Osteoblast (primary cell): ENCODE results near the gene TIGAR. TPM values are rescaled to one million over a fixed set of nuclear protein-coding genes. Genes with fewer than 3 reads are reported as not detected.

Experiments
- DNase-seq: peaks from one replicate; pipeline ENCODE4 v3.0.0; 2011; ENCODE audit warnings: low spot score, mixed read lengths; ENCODE audit not compliant: insufficient read length; ENCODE audit errors: missing footprints
- H2AFZ ChIP-seq: 2 replicates; pipeline ENCODE4 v1.6.0; 2011; ENCODE audit warnings: mild to moderate bottlenecking, low read length
- H3K27ac ChIP-seq: 2 replicates; pipeline ENCODE4 v1.5.1; 2011; ENCODE audit warnings: mild to moderate bottlenecking, low read depth, low read length, moderate library complexity
- H3K27me3 ChIP-seq: 2 replicates; pipeline ENCODE4 v1.6.0; 2012; ENCODE audit warnings: mild to moderate bottlenecking, control low read depth, inconsistent platforms, low read length, moderate library complexity; ENCODE audit not compliant: insufficient read depth
- H3K36me3 ChIP-seq: 2 replicates; pipeline ENCODE4 v1.5.1; 2011; ENCODE audit warnings: mild to moderate bottlenecking, low read length, control low read depth, moderate library complexity; ENCODE audit not compliant: insufficient read depth
- H3K4me1 ChIP-seq: 2 replicates; pipeline ENCODE4 v1.5.1; 2011; ENCODE audit warnings: mild to moderate bottlenecking, low read length, control low read depth, moderate library complexity; ENCODE audit not compliant: insufficient read depth
- H3K4me2 ChIP-seq: 2 replicates; pipeline ENCODE4 v1.6.0; 2011; ENCODE audit warnings: mild to moderate bottlenecking, low read length; ENCODE audit not compliant: insufficient read depth
- H3K4me3 ChIP-seq: fragments of 200-600 bp; sonication (generic); 3 replicates; pipeline ENCODE4 v1.5.1; 2012; ENCODE audit warnings: mild to moderate bottlenecking, low read length, inconsistent platforms; ENCODE audit not compliant: insufficient read depth
- H3K79me2 ChIP-seq: 2 replicates; pipeline ENCODE4 v1.6.0; 2012; ENCODE audit warnings: mild to moderate bottlenecking, low read length, control low read depth, inconsistent platforms; ENCODE audit not compliant: insufficient read depth
- H3K9me3 ChIP-seq: 2 replicates; pipeline ENCODE4 v1.5.1; 2011; ENCODE audit warnings: low read depth, low read length, control low read depth
- H4K20me1 ChIP-seq: 2 replicates; pipeline ENCODE4 v1.6.0; 2012; ENCODE audit warnings: mild to moderate bottlenecking, low read length, control low read depth; ENCODE audit not compliant: insufficient read depth
- total RNA-seq: library from RNA; depleted of rRNA; stranded (reverse); fragments of >200 nt; gene quantifications from 2 replicates; pipeline ENCODE4 v1.2.3, GENCODE V29; 2012
- TF ChIP-seq, protein P1 (sequence below): IDR thresholded peaks from 2 replicates; pipeline ENCODE4 v1.5.1; 2011; ENCODE audit warnings: mild to moderate bottlenecking, low read depth, low read length, moderate library complexity; ENCODE audit errors: extremely low read depth

Gene TIGAR
- total RNA-seq, 1 donor: 11.6 TPM

DNA sequence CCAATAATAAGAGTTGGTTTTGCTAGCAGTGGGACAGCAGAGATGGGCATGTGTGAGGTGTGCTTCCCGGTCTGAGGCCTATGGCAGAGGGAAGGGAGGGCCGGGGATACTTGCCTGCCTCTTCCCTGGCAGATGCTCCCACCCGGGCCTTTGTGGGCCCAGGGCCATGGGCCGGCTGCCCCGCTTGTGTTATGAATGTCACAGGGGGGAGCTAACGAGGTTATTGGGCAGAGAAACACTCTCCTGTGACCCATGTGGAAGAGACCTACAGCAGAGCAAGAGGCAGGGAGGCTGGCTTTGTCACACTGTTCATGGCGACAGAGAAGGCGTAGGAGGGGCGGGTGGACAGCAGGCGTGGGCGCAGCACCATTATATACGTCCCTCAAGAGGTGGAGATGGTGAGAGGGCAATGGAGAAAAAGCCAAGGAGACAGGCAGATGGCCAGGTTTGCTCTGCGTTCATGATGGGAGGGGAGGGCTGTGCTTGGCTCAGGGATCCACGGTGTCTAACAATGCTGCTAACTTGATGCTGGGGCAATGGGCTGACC is 34.2 kb upstream of the TIGAR start:
- no peaks in the 10 kb centered on the region for H3K79me2 ChIP-seq
- H3K4me3 ChIP-seq: no peak overlapping the region
- H3K4me1 ChIP-seq: no peaks in the 10 kb centered on the region
- H3K9me3 ChIP-seq: no peaks in the 10 kb centered on the region
- H4K20me1 ChIP-seq: no peaks in the 10 kb centered on the region
- H3K27me3 ChIP-seq: no peaks in the 10 kb centered on the region
- no peak overlapping the region for H2AFZ ChIP-seq
- DNase-seq: no peak
- no peak overlapping the region for H3K4me2 ChIP-seq
- TF ChIP-seq, protein P1, sequence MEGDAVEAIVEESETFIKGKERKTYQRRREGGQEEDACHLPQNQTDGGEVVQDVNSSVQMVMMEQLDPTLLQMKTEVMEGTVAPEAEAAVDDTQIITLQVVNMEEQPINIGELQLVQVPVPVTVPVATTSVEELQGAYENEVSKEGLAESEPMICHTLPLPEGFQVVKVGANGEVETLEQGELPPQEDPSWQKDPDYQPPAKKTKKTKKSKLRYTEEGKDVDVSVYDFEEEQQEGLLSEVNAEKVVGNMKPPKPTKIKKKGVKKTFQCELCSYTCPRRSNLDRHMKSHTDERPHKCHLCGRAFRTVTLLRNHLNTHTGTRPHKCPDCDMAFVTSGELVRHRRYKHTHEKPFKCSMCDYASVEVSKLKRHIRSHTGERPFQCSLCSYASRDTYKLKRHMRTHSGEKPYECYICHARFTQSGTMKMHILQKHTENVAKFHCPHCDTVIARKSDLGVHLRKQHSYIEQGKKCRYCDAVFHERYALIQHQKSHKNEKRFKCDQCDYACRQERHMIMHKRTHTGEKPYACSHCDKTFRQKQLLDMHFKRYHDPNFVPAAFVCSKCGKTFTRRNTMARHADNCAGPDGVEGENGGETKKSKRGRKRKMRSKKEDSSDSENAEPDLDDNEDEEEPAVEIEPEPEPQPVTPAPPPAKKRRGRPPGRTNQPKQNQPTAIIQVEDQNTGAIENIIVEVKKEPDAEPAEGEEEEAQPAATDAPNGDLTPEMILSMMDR: no peak
- no peaks in the 10 kb centered on the region for H3K36me3 ChIP-seq
- H3K27ac ChIP-seq: no peak overlapping the region

DNA sequence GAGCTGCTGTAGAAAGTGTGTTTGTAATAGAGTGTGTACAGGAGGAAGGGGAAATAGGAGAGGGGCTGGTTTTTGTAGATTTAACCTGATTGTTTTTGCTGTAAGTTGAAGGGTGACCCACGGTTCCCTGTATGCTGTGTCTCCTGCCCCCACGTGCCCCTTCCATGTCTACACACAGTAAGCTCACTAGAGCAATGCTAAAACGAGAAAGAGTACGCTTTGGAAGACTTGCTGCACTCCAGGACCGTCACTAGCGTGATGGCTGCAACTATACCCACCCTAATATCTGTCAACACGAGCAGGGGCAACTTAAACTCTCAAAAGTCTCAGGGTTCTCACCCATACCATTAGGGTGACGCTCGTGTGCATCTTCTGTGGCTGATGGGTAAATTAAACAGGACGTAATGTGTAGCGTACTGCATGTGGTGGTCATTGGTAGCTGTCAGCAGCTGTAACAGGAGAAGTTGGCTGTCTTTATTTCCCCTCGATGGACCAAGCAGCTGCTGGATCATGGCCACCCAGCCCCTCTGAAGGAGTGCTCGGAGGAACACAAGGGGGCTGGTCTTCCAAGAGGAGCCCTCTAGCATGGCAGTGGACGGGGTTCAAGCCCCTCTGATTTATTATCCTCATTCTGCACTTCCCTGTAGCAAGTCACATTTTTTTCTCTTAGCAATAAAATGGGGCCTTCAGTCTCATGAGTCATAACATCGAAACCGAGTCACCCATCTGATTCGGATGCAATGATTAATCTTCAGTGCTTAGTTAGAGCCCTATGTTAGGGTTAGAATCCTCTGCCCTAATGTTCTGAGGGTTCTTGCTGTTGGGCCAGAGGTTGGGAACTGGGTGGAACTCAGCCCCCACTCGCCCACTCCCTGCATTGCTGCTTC is 33.4 kb upstream of the TIGAR start:
- no peaks in the 10 kb centered on the region for H3K9me3 ChIP-seq
- no peaks in the 10 kb centered on the region for H3K79me2 ChIP-seq
- no peak overlapping the region for H3K4me3 ChIP-seq
- TF ChIP-seq, protein P1: no peak
- H3K4me2 ChIP-seq: no peak overlapping the region
- H4K20me1 ChIP-seq: no peaks in the 10 kb centered on the region
- no peaks in the 10 kb centered on the region for H3K4me1 ChIP-seq
- H3K36me3 ChIP-seq: no peaks in the 10 kb centered on the region
- peaks cover under 1% of the 10 kb centered on the region for H3K27me3 ChIP-seq
- H3K27ac ChIP-seq: no peak overlapping the region
- DNase-seq: no peak
- H2AFZ ChIP-seq: no peak overlapping the region

DNA sequence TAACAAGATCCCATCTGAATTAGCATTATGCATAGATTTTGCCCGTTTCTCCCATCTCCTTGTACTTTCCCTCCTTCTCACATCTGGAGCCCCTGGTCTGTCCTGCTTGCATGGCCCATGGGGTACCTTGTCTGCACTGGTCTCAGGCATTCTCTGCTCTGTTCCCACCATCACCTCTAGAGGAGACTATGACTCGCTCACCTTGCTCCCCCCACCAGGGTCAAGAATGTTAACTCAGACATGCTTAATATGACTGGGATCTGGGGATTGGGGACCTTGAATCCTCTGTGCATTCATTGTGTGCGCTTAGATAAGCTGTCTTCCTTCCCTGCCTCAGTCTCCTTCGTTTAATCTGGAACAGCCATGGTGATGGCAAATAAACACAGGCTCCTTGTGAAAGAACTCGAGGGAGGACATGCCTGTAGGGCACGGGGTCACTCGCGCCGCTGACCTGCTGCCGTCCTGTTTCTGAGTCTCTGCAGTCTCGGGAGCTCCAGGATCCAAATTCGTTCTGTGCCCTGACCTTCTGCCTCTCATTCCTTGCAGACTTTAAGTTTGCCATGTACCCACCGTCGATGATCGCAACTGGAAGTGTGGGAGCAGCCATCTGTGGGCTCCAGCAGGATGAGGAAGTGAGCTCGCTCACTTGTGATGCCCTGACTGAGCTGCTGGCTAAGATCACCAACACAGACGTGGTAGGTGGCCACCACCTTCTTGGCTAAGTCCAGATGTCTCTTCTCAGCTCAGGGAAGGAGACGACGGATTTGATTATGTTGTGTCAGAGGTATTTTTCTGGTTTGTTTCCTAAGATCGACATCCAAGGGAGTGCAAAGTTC is 32.5 kb upstream of the TIGAR start:
- TF ChIP-seq, protein P1: no peak
- Histone ChIP-seq H3K36me3 (no peaks in the 10 kb centered on the region), H3K4me3 (no peak overlapping the region), H3K9me3 (no peaks in the 10 kb centered on the region), H3K27ac (no peak overlapping the region), H3K27me3 (peaks cover 6% of the 10 kb centered on the region), H4K20me1 (no peaks in the 10 kb centered on the region), H2AFZ (no peak overlapping the region), H3K4me2 (no peak overlapping the region), H3K79me2 (no peaks in the 10 kb centered on the region), H3K4me1 (no peaks in the 10 kb centered on the region)
- DNase-seq: no peak
